GM12864 (cell line): Measurements from ENCODE around the gene ALDH3B1.

Source experiments
- DNase-seq: peaks from one replicate; pipeline ENCODE4 v3.0.0-alpha.2; 2011; ENCODE audit warnings: low read depth
- H3K4me3 ChIP-seq: 2 replicates; pipeline ENCODE4 v1.5.1; 2011; ENCODE audit warnings: mild to moderate bottlenecking, low read depth, low read length, control low read depth
- TF ChIP-seq, protein P1 (sequence below): IDR thresholded peaks from 2 replicates; pipeline ENCODE4 v1.5.1; 2011; ENCODE audit warnings: low read depth, mild to moderate bottlenecking, moderate library complexity, low read length, control low read depth, inconsistent platforms; ENCODE audit errors: missing control alignments

ALDH3B1 gene

GRCh38 chr11:68016161-68016903 lies 6.2 kb downstream of the ALDH3B1 start:
- H3K4me3 ChIP-seq, result no peak overlapping the region
- TF ChIP-seq, protein P1, sequence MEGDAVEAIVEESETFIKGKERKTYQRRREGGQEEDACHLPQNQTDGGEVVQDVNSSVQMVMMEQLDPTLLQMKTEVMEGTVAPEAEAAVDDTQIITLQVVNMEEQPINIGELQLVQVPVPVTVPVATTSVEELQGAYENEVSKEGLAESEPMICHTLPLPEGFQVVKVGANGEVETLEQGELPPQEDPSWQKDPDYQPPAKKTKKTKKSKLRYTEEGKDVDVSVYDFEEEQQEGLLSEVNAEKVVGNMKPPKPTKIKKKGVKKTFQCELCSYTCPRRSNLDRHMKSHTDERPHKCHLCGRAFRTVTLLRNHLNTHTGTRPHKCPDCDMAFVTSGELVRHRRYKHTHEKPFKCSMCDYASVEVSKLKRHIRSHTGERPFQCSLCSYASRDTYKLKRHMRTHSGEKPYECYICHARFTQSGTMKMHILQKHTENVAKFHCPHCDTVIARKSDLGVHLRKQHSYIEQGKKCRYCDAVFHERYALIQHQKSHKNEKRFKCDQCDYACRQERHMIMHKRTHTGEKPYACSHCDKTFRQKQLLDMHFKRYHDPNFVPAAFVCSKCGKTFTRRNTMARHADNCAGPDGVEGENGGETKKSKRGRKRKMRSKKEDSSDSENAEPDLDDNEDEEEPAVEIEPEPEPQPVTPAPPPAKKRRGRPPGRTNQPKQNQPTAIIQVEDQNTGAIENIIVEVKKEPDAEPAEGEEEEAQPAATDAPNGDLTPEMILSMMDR, result no peak
- DNase-seq, result no peak

- TF ChIP-seq, protein P1, result no peak
- DNase-seq, result no peak
- H3K4me3 ChIP-seq, result no peak overlapping the region
Observed at GRCh38 chr11:68016904-68017817, 7.0 kb downstream of the ALDH3B1 start.

DNA sequence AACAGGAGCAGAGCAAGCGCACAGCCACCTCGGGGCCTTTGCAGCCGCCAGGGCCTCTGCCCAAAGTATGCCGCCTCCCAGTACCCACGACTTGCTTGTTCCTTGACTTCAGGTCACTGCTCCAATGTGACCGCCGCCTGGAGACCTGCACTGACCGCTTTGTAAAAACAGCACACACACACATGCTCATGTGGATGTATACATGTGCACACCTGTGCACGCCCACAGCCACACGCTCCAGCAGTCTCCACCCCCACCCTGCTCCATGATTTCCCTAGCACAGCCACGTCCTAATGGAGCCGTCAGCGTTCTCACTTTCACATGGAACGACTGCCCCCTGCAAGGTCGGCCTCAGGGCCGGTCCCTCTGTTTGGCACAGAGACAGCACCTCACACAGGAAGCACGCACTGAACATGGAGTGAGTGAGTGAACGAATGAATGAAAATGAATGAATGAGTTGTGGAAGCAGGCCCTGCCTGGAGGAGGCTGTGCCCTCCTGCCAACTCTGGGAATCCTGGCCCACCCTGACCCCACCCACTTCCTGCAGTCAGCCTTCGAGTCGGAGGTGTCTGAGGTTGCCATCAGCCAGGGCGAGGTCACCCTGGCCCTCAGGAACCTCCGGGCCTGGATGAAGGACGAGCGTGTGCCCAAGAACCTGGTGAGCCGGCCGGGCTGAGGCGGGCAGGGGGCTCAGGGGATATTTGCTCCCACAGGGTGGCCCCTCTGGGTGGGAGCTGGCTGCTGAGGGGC lies 8.0 kb downstream of the ALDH3B1 start:
- no peak overlapping the region for H3K4me3 ChIP-seq
- no peak for DNase-seq
- TF ChIP-seq, protein P1, result no peak

DNA sequence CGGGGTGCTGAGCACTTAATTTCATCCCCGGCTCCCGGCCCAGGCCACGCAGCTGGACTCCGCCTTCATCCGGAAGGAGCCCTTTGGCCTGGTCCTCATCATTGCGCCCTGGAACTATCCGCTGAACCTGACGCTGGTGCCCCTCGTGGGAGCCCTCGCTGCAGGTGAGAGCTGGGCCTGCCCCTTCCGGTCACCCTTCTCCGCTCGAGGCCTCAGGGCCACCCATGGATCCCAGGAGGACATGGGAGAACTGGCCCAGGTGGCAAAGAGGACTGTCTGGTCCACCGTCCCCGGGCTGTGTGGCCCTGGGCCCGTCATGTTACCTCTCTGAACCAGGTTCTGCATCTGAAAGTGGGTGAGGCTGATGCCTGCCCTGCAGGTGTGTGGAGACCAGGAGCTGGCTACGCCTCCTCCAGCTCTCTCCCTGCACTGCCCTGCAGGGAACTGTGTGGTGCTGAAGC lies 8.6 kb downstream of the ALDH3B1 start:
- H3K4me3 ChIP-seq, result no peak overlapping the region
- TF ChIP-seq, protein P1, result no peak
- DNase-seq, result no peak

- TF ChIP-seq, protein P1, result no peak
- no peak overlapping the region for H3K4me3 ChIP-seq
- DNase-seq, result no peak
Observed at GRCh38 chr11:68019486-68019885, 9.4 kb downstream of the ALDH3B1 start.

DNA sequence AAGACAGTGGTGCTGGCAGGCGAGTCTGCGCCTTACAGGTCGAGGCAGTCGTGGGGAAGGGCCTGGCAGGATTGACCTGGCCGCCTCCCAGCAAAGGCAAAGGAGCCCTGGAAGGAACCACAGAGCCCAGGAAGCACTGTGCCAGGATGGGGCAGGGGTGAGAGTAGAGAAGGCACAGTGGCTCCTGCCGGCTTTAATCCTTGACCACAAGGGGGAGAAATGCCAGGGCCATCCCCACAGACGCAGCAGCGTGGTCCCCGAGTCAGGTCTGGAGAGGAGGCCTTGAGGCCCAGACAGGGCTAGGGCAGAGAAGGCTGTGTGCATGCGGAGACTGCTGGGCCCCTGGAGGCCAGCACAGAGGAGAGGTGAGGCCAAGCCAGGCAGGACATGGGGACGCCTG lies 10.4 kb downstream of the ALDH3B1 start:
- DNase-seq, result no peak
- TF ChIP-seq, protein P1, result peak; percentile 17
- H3K4me3 ChIP-seq, result no peak overlapping the region
